ENCODE measurements around the gene HIVEP3.

- TF ChIP-seq TAF1 (IDR thresholded peaks at IDR 0.05; ENCODE audit: low read depth, low read length) (no peak), POLR2A (IDR thresholded peaks at IDR 0.05; ENCODE audit: low read depth, low read length) (no peak), POLR2AphosphoS5 (IDR thresholded peaks at IDR 0.05; ENCODE audit: low read depth, low read length) (no peak), SPI1 (IDR thresholded peaks at IDR 0.05; ENCODE audit: low read depth, low read length) (no peak), POU2F2 (IDR thresholded peaks at IDR 0.05; ENCODE audit: low read depth, low read length) (no peak)
Observed at GRCh38 chr1:41699861-41700248, 218.9 kb downstream of the HIVEP3 start.

Data from GM12891 (cell line).